Adrenal gland (tissue), 12 donors: ENCODE data around the gene KIAA1755. TPM values are rescaled to one million over a fixed set of nuclear protein-coding genes. Genes with fewer than 3 reads are reported as not detected.
A peak's percentile ranks its signal among the peaks of the same experiment; 100 is the strongest.

Source experiments
- DNase-seq, 7 donors: peaks; one replicate each; pipeline ENCODE4 v3.0.0-alpha.2; 2019 to 2020
- H3K27ac ChIP-seq, 5 donors: fragments of 200-600 bp; sonication (generic) in 4 of 5; 1 replicate in 3 of 5; 2 replicates in 2 of 5; pipeline versions ENCODE4 v1.5.1 to v1.8.0; 2016 to 2020; ENCODE audit warnings: mild to moderate bottlenecking in 1 of 5
- H3K27me3 ChIP-seq: fragments of 200-600 bp; 2 replicates; pipeline ENCODE4 v1.8.0; 2021
- H3K36me3 ChIP-seq, 2 donors: fragments of 200-600 bp; replicated peaks in 1 of 2; 1 replicate in 1 of 2; 2 replicates in 1 of 2; pipeline versions ENCODE4 v1.5.1 to v1.8.0; 2018 to 2022
- H3K4me1 ChIP-seq, 2 donors: fragments of 200-600 bp; replicated peaks in 1 of 2; 1 replicate in 1 of 2; 2 replicates in 1 of 2; pipeline versions ENCODE4 v1.5.1 to v1.8.0; 2018 to 2021
- H3K4me3 ChIP-seq, 4 donors: fragments of 200-600 bp; sonication (generic) in 3 of 4; one replicate each; pipeline ENCODE4 v1.5.1; 2016 to 2018
- H3K9me3 ChIP-seq, 3 donors: fragments of 200-600 bp; sonication (generic) in 1 of 3; replicated peaks in 1 of 3; 1 replicate in 2 of 3; 2 replicates in 1 of 3; pipeline versions ENCODE4 v1.5.1 to v1.8.0; 2016 to 2021
- CTCF ChIP-seq, 6 experiments: fragments of 450-650 bp in 4 of 6; fragments of 200-600 bp in 2 of 6; sonication (generic) in 1 of 6; IDR thresholded peaks; 1 replicate in 5 of 6; 2 replicates in 1 of 6; pipeline versions ENCODE4 v1.5.1 to v1.8.0; 2016 to 2021; ENCODE audit warnings: antibody characterized with exemption in 6 of 6, mild to moderate bottlenecking in 2 of 6, moderate library complexity in 1 of 6
- POLR2A ChIP-seq, 2 donors: fragments of 450-650 bp; IDR thresholded peaks; one replicate each; pipeline ENCODE4 v1.6.1; 2017; ENCODE audit warnings: antibody characterized with exemption in 2 of 2, mild to moderate bottlenecking in 2 of 2, moderate library complexity in 1 of 2
- WGBS, 4 donors: extraction: QIAGEN DNeasy Blood & Tissue Kit in 2 of 4; methylation state at CpG; one replicate each; pipeline versions ENCODE4 v1.1.5 to v1.1.7; 2013 to 2017; 5-methylcytosine and 5-hydroxymethylcytosine counted together
- intact Hi-C, 2 donors: fragments of 100-400 bp; cut with DNase I; formaldehyde crosslinking; loops; one replicate each; pipeline versions ENCODE4 v1.14.1 to v1.15.0; 2022 to 2023
- polyA plus RNA-seq, 3 donors: library from polyadenylated mRNA; stranded (reverse); fragments of 200-250 nt in 2 of 3; fragments of 350-450 nt in 1 of 3; fragmentation: Illumina TruSeq in 1 of 3; extraction: RNeasy Lipid Tissue Mini Kit (QIAGEN cat#74804) in 1 of 3; gene quantifications; one replicate each; pipeline ENCODE4 v1.2.3, GENCODE V29; 2013 to 2014
- total RNA-seq, 9 donors: library from RNA; depleted of rRNA in 4 of 9; stranded (reverse); fragments of >200 nt in 4 of 9; fragments of 120-200 nt in 1 of 9; fragmentation: NEBNext Ultra II Directional in 1 of 9; extraction: Animal tissue kit (Norgen Biotek cat#: 25700) in 1 of 9; gene quantifications; one replicate each; pipeline versions ENCODE4 v1.1.0 to v1.2.4, GENCODE V29; 2013 to 2023
- donor health status: healthy with polysubstance abuse.
- donor health status: Bipolar disorder and iron deficiency.
- donor health status: DM: yes; HTN: yes; CAD: no.
- donor health status: DM: no; HTN: no; CAD: no.
- donor health status: DM: no; HTN: no; CAD: no.
- donor health status: DM: yes; HTN: yes; CAD: no.

The KIAA1755 gene
- total and polyA plus RNA-seq, 12 donors: 0.42 to 8.0 (median 2.0) TPM

DNA sequence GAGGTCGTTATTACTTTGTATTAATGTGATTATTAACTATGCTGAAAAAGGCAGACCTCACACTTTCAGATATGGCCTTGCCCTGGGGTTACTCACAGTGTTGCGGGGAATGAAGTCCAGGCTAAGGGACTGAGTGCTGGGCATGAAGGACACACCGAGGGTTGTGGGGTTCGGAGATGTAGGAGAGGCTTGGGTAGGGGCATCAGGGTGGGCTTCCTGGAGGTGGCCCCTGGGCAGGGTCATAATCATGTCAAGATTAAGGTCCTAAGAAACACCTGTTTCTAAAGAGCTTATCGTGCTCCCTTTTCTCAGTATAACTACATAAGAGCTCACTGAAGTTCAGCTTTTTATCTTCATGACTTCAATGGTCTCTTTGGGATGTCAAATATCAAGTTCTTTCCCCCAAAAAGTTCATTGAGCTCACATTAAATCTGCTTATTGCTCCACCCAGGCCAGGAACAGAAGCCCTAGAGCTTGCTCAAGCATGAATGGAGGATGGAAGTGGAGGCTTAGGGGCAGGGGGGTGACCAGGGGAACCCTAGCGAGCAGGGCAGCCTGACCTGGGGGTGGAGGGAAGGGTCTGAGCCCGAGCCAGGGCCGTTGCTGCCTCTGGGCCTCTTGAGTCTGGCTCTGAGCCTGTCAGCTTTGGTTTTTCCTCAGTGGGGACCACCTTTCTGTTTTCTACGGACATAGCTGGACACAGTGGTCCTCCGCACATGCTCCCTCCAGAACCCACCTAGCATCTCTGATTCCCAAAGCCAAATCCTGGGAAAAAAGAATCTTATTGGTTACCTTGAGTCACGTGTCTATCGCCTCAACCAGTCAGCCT, 58.2 kb downstream of the KIAA1755 start:
- Histone ChIP-seq H3K4me1 (no peaks in the 10 kb centered on the region), H3K36me3 (no peaks in the 10 kb centered on the region), H3K9me3 (no peaks in the 10 kb centered on the region), H3K4me3 (no peak overlapping the region), H3K27ac (no peak overlapping the region), H3K27me3 (no peaks in the 10 kb centered on the region)
- peak in 1 of 7 donors; percentile 11 for DNase-seq
- TF ChIP-seq CTCF (IDR thresholded peaks at IDR 0.05) (no peak), POLR2A (IDR thresholded peaks at IDR 0.05) (no peak)
- intact Hi-C loops: no loop called here
- 83 to 85% (median 84%) methylated on average over 11 to 12 of the region's 12 CpGs for WGBS, 4 donors

DNA sequence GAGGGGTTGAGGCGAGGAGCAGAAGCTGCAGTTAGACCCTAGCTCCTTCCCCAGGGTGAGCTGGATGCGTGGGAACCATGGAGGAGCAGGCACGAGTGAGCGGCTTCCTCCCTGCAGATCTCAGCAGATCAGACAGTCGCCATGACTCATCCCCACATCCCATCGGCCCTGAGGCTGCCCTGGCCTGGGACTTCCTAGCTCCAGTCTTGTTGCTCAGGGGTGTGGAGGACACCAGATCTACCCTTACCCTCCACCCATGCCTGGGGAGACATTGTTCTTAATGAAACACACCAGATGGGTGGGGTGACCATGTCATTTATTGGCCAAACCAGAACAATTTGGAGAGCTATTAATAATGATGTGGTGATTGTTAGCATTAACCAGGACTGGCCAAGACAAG, 59.2 kb downstream of the KIAA1755 start:
- H3K4me3 ChIP-seq: no peak overlapping the region
- TF ChIP-seq CTCF (IDR thresholded peaks at IDR 0.05) (no peak), POLR2A (IDR thresholded peaks at IDR 0.05) (no peak)
- H3K27ac ChIP-seq: no peak overlapping the region
- peak in 6 of 7 donors; percentile 44 to 59 (median 53) for DNase-seq
- H3K36me3 ChIP-seq: no peaks in the 10 kb centered on the region
- H3K27me3 ChIP-seq: no peaks in the 10 kb centered on the region
- intact Hi-C loops: no loop called here
- 33 to 70% (median 43%) methylated on average over 2 to 6 of the region's 6 CpGs for WGBS, 4 donors
- H3K4me1 ChIP-seq: peaks cover 0 to 6% of the 10 kb centered on the region in 2 donors
- H3K9me3 ChIP-seq: no peaks in the 10 kb centered on the region

DNA sequence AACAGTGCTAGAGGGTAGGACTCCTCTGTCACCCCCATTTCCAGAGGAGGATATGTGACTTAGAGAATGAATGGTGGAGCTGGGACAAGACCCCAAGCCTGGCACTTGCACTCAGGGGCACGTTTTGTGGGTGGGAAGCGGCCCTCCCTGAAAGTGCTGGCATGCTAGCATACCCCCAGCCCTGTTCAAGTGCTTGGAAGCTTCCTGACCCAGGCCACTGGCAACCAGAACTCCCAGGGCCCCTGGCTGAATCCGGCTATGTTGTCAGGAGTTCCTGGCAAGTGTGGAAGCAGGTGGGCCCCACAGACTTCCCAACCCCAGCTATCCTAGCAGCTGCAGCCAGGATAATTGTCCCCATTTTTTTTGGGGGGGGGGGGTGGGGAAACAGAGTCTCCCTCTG, 59.9 kb downstream of the KIAA1755 start:
- WGBS, 4 donors: 88 to 95% (median 89%) methylated on average over 2 to 3 of the region's 3 CpGs
- H3K4me3 ChIP-seq: no peak overlapping the region
- TF ChIP-seq CTCF (IDR thresholded peaks at IDR 0.05) (no peak), POLR2A (IDR thresholded peaks at IDR 0.05) (no peak)

GRCh38 chr20:38199501-38200390, 60.8 kb downstream of the KIAA1755 start:
- Histone ChIP-seq H3K9me3 (no peaks in the 10 kb centered on the region), H3K4me3 (no peak overlapping the region), H3K36me3 (no peaks in the 10 kb centered on the region), H3K4me1 (peaks cover 0 to 8% of the 10 kb centered on the region in 2 donors), H3K27me3 (no peaks in the 10 kb centered on the region), H3K27ac (no peak overlapping the region)
- 84 to 91% (median 86%) methylated on average over 6 to 14 of the region's 14 CpGs for WGBS, 4 donors
- no peak for TF ChIP-seq POLR2A (IDR thresholded peaks at IDR 0.05)
- no peak for TF ChIP-seq CTCF (IDR thresholded peaks at IDR 0.05)
- peak in 1 of 7 donors; percentile 39 for DNase-seq
- intact Hi-C loops: no loop called here

More for the DNA sequence above, 59.9 kb downstream of the KIAA1755 start:
- peak in 1 of 7 donors; percentile 34 for DNase-seq
- no peak overlapping the region for H3K27ac ChIP-seq
- peaks cover 0 to 8% of the 10 kb centered on the region in 2 donors for H3K4me1 ChIP-seq
- H3K27me3 ChIP-seq: no peaks in the 10 kb centered on the region
- intact Hi-C loops: no loop called here
- no peaks in the 10 kb centered on the region for H3K9me3 ChIP-seq
- no peaks in the 10 kb centered on the region for H3K36me3 ChIP-seq
